Stimulated activated memory B cell treated with anti-CD40 and anti-IgM and Interleukin-4, amounts not matched to agents 10 μg/mL and 1 μg/mL and 100 μg/mL, for 72 hours (primary cell): Measurements from ENCODE around the gene KLRG1.

Experiments
- ATAC-seq: fragments of 150-1000 bp; cut with Tn5 transposase; 2 replicates; pipeline ENCODE4 v1.10.0; 2021
- H3K27ac Mint-ChIP-seq: one replicate; pipeline ENCODE4 v1.8.0; 2022; ENCODE audit warnings: mild to moderate bottlenecking, mixed read lengths
- H3K27me3 Mint-ChIP-seq: one replicate; pipeline ENCODE4 v1.8.0; 2022; ENCODE audit warnings: mixed read lengths
- H3K36me3 Mint-ChIP-seq: one replicate; pipeline ENCODE4 v1.8.0; 2022; ENCODE audit warnings: mixed read lengths
- H3K4me1 Mint-ChIP-seq: one replicate; pipeline ENCODE4 v1.8.0; 2022; ENCODE audit warnings: mixed read lengths
- H3K4me3 Mint-ChIP-seq: one replicate; pipeline ENCODE4 v1.8.0; 2022; ENCODE audit warnings: mild to moderate bottlenecking, moderate library complexity, mixed read lengths
- H3K9me3 Mint-ChIP-seq: one replicate; pipeline ENCODE4 v1.8.0; 2022; ENCODE audit warnings: mixed read lengths

Gene KLRG1

DNA sequence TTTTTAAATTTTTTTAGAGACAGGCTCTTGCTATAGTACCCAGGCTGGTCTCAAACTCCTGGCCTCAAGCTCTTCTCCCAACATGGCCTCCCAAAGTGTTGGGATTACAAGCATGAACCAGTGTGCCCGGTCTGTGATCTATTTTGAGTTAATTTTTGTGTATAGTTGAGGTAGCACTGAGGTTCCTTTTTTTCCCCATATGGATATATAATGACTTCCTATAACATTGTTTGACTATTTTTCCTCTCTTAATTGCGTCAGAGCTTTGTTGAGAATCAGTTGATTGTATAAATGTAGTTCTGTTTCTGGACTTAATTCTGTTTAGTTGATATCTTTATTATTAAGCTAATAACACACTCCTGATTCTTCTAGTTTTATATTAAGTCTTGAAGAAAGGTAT lies 31.3 kb upstream of the KLRG1 start:
- Mint-ChIP-seq H3K9me3 (peaks cover 6% of the 10 kb centered on the region), H3K4me3 (no peak overlapping the region), H3K4me1 (no peaks in the 10 kb centered on the region), H3K27ac (no peak overlapping the region), H3K27me3 (no peaks in the 10 kb centered on the region), H3K36me3 (peaks cover 38% of the 10 kb centered on the region)
- ATAC-seq, result no peak

DNA sequence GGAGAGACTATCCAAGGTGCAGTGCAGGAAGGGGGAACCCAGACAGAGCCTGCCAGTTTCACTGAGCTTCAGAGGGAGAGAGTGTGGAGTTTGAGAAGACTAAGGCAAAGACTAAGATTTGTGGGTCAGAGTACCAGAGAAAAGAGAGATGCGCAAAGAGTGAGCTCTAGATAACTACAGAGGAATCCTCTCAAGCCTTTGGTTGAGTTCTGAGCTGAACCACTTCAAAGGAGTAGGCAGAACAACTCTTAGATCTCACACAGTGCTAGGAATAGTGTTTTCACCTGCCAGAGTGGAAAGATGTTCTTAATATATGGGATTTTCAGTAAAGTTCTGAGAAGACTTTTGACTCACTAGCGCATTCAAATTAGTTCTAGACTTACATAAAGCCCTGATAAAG lies 29.2 kb upstream of the KLRG1 start:
- no peak for ATAC-seq
- peaks cover 43% of the 10 kb centered on the region for H3K36me3 Mint-ChIP-seq
- H3K27ac Mint-ChIP-seq, result no peak overlapping the region
- H3K27me3 Mint-ChIP-seq, result no peaks in the 10 kb centered on the region
- H3K4me1 Mint-ChIP-seq, result no peaks in the 10 kb centered on the region
- H3K9me3 Mint-ChIP-seq, result peaks cover 12% of the 10 kb centered on the region
- no peak overlapping the region for H3K4me3 Mint-ChIP-seq

DNA sequence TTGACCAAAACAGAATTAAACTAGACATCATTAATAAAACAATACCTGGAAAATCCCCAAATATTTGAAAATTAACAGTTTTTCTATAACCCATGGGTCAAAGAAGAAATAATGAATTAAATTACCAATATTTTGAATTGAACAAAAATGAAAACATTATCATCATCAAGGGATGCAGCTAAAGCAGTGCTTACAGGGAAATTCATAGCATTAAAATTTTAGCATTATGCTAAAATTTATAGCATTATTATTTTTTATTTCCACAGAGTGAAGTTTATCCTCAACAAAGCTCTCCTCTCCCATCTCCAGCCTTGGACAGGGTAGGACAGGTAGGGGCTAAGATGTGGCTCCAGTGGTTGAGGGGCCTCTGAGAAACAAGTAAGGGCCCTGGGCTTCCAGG lies 20.6 kb upstream of the KLRG1 start:
- no peak for ATAC-seq
- H3K4me3 Mint-ChIP-seq, result no peak overlapping the region
- H3K36me3 Mint-ChIP-seq, result peaks cover 25% of the 10 kb centered on the region
- peaks cover 20% of the 10 kb centered on the region for H3K9me3 Mint-ChIP-seq
- H3K27ac Mint-ChIP-seq, result no peak overlapping the region
- no peaks in the 10 kb centered on the region for H3K4me1 Mint-ChIP-seq
- no peaks in the 10 kb centered on the region for H3K27me3 Mint-ChIP-seq

DNA sequence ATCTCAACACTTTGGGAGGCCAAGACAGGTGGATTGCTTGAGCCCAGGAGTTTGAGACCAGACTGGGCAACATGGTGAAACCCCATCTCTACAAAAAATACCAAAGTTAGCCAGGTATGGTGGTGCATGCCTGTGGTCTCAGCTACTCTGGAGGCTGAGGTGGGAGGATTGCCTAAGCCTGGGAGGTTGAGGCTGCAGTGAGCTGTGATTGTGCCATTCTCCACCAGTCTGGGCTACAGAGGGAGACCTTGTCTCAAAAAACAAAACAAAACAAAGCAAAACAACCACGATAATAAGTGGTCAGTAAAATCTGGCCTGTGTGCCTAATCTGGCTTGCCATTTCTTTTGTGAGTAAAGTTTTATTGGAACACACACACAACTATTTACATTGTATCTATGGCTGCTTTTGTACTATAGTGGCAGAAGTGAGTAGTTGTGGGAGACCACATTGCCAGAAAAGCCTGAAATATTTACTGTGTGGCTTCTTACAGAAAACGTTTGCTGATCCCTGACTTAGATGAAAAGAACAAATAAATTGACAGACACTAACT lies 19.4 kb upstream of the KLRG1 start:
- H3K4me3 Mint-ChIP-seq, result no peak overlapping the region
- H3K27ac Mint-ChIP-seq, result no peak overlapping the region
- ATAC-seq, result no peak

DNA sequence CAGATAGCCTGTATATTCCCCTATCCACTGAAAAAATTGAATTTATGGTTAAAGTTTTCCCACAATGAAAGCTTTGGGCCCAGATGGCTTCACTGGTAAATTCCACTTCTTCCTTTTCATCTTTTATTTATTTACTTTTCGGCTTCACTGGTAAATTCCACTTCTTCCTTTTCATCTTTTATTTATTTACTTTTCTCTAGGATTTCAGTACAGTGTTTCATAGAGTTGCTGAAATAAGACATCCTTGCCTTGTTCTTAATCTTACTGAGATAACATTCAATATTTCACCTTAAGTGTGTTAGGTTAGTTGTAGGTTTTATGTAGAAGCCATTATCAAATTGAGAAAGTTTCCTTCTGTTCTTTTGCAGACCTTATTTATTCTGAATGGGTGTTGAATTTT lies 18.9 kb upstream of the KLRG1 start:
- Mint-ChIP-seq H3K4me3 (no peak overlapping the region), H3K9me3 (peaks cover 15% of the 10 kb centered on the region), H3K27me3 (no peaks in the 10 kb centered on the region), H3K36me3 (peaks cover 24% of the 10 kb centered on the region), H3K4me1 (no peaks in the 10 kb centered on the region), H3K27ac (no peak overlapping the region)
- ATAC-seq, result no peak

More for the DNA sequence above, 19.4 kb upstream of the KLRG1 start:
- peaks cover 22% of the 10 kb centered on the region for H3K36me3 Mint-ChIP-seq
- H3K9me3 Mint-ChIP-seq, result peaks cover 15% of the 10 kb centered on the region
- no peaks in the 10 kb centered on the region for H3K4me1 Mint-ChIP-seq
- no peaks in the 10 kb centered on the region for H3K27me3 Mint-ChIP-seq

DNA sequence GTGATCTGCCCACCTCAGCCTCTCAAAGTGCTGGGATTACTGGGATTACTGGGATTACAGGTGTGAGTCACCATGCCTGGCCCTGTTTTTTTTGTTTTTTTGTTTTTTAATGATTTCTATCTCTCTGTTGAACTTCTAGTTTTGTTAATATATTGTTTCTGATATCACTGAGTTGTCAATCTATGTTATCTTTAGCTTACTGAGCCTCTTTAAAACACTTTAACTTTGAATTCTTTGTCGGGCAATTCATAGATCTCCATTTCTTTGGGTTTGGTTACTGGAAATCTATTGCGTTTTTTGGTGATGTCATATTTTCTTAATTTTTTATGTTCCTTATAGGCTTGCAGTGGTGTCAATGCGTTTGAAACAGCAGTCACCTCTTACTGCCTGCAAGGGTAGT lies 9.2 kb upstream of the KLRG1 start:
- ATAC-seq, result no peak
- Mint-ChIP-seq H3K36me3 (peaks cover 40% of the 10 kb centered on the region), H3K4me1 (no peaks in the 10 kb centered on the region), H3K27ac (no peak overlapping the region), H3K4me3 (no peak overlapping the region), H3K9me3 (peaks cover 17% of the 10 kb centered on the region), H3K27me3 (no peaks in the 10 kb centered on the region)

DNA sequence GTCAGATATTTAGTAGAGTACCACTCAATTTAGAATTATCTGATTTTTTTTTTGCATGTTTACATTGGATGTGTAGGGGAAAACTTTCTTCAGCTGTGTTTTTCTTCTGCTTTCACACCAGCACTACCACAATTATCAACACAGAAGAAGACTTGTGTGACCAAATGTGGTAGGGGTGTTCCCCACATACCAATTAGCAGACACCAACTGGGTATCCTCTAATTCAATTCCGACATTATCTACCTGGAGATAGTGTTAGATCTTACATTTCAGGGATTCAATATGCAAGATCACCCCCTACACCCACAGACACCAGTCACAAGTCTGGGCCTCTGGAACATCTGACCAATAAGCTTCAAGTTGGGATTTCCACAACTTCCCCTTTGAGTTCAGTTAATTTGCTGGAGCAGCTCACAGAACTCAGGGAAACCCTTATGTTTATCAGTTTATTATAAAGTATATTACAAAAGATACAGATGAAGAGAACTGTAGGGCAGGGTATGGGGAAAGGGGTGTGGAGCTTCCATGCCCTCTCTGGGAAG lies 4.1 kb upstream of the KLRG1 start:
- Mint-ChIP-seq H3K27ac (no peak overlapping the region), H3K27me3 (no peaks in the 10 kb centered on the region), H3K9me3 (peaks cover 3% of the 10 kb centered on the region), H3K4me1 (peaks cover 21% of the 10 kb centered on the region), H3K36me3 (peaks cover 7% of the 10 kb centered on the region), H3K4me3 (no peak overlapping the region)
- no peak for ATAC-seq

DNA sequence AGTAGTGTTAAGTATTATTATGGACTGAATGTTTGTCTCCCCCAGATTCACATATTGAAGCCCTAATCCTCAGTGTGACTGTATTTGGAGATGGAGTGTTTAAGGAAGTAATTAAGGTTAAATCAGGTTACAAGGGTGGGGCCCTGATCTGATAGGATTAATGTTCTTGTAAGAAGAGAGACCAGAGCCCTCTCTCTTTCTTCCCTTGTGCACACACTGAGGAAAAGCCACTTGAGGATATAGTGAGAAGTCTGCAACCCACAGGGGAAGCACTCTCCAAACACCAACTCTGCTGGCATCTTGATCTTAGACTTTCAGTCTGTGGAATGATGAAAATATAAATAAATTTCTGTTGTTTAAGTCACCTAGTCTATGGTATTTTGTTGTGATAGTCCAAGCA lies 2.2 kb upstream of the KLRG1 start:
- no peak for ATAC-seq
- H3K27me3 Mint-ChIP-seq, result no peaks in the 10 kb centered on the region
- no peaks in the 10 kb centered on the region for H3K36me3 Mint-ChIP-seq
- no peak overlapping the region for H3K4me3 Mint-ChIP-seq
- H3K4me1 Mint-ChIP-seq, result peaks cover 21% of the 10 kb centered on the region
- no peaks in the 10 kb centered on the region for H3K9me3 Mint-ChIP-seq
- no peak overlapping the region for H3K27ac Mint-ChIP-seq

DNA sequence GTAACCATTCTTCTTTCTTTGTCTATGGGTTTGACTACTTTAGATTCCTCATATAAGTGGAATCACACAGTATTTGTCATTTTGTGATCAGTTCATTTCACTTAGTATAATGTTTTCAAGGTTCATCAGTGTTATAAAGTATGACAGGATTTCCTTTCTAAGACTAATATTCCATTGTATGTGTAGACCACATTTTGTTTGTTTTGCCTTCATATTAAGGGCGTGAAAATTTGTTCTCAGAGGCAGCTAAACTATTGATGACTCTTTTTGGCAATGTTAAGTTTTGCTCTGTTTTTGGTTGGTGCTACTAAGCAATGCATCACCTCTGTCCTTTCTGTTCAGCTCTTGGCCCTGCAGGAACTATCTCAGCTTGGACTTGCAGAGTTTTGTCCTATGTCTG lies 1.7 kb upstream of the KLRG1 start:
- H3K36me3 Mint-ChIP-seq, result no peaks in the 10 kb centered on the region
- no peaks in the 10 kb centered on the region for H3K9me3 Mint-ChIP-seq
- no peak for ATAC-seq
- no peak overlapping the region for H3K27ac Mint-ChIP-seq
- no peak overlapping the region for H3K4me3 Mint-ChIP-seq
- peaks cover 21% of the 10 kb centered on the region for H3K4me1 Mint-ChIP-seq
- no peaks in the 10 kb centered on the region for H3K27me3 Mint-ChIP-seq

DNA sequence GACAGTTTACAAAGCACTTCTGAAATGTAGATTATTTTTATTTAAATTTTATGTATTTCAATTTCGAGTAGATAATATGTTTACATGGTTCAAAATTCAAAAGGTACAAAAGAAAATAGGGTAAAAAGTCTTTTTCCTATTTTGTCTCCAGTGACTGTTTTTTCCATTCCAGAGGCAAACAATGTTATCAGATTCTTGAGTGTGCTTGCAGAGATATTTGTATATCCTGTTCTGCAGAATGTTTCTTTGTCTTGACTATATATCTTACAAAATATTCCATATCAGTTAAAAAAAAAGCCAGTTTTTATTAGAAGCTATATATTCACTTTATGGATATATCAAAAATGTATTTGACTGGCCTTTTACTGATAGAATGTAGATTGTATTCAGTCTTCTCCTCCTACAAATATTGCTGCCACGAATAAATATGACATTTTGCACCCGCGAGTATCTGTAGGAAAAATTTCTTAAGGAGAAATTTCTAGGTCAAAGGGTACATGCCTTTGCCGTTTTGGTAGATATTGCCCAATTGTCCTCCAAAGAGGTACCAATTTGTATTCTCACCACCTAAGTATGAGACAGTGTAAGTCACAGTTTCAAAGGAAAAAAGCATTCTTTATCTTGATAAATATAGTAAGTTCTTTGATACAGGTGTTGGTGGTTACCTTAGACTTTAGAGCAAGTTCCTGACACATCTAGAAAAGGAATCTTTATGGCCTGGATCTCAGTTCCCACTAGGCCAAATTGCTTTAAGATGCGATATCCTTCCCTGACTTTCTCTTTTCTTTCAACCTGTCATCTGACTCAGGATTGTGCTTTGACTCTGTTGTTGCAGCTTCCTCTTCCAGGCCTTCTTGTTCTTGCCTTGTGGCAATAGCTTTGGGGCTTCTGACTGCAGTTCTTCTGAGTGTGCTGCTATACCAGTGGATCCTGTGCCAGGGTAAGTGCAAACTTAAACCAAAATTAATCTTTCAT lies 2.3 kb downstream of the KLRG1 start:
- Mint-ChIP-seq H3K27ac (no peak overlapping the region), H3K9me3 (no peaks in the 10 kb centered on the region)
- ATAC-seq, result no peak

DNA sequence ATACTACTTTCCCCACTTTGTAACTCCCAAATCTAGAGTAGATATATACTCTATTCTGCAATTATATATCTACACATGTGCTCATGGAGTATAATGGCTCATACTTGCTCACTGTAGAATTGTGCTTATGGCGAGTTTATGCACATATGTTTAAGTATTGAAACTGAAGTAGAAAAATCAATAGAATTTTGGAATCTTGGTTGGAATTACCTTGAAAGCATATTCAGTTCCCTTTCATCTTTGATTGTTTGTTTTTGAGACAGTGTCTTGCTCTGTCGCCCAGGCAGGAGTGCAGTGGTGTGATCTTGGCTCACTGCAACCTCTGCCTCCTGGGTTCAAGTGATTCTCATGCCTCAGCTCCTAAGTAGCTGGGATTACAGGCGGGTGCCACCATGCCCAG lies 4.5 kb downstream of the KLRG1 start:
- peaks cover 8% of the 10 kb centered on the region for H3K36me3 Mint-ChIP-seq
- H3K27me3 Mint-ChIP-seq, result no peaks in the 10 kb centered on the region
- H3K4me1 Mint-ChIP-seq, result peaks cover 20% of the 10 kb centered on the region
- no peak overlapping the region for H3K4me3 Mint-ChIP-seq
- H3K27ac Mint-ChIP-seq, result no peak overlapping the region
- no peak for ATAC-seq
- H3K9me3 Mint-ChIP-seq, result no peaks in the 10 kb centered on the region

More for the DNA sequence above, 2.3 kb downstream of the KLRG1 start:
- Mint-ChIP-seq H3K4me3 (no peak overlapping the region), H3K27me3 (no peaks in the 10 kb centered on the region), H3K4me1 (peaks cover 21% of the 10 kb centered on the region), H3K36me3 (peaks cover 8% of the 10 kb centered on the region)

DNA sequence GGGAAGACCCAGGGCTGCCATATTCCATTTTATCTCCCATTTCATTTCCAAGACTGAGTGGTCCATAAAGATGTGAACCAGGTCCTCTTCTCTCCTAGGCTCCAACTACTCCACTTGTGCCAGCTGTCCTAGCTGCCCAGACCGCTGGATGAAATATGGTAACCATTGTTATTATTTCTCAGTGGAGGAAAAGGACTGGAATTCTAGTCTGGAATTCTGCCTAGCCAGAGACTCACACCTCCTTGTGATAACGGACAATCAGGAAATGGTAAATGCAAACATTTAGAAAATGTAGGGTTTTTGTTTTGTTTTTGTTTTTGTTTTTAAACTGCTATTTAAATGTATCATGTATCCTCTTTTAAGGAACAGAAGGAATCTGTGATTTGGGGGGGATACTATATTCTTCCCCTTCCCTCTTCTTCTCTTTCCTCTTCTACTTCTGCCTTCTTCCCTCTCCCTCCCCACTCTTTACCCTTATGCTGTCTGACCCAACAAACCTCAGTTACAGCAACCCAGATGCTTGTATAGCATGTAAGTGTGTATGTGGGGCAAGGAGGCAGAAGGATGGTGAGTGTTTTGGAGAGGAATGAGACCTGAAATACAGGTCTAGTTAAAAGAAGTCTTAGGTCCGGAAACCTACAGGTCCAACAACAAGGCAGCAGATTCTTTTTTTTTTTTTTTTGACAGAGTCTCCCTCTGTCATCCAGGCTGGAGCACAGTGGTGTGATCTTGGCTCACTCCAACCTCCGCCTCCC lies 5.9 kb downstream of the KLRG1 start:
- no peak overlapping the region for H3K4me3 Mint-ChIP-seq
- peaks cover 13% of the 10 kb centered on the region for H3K4me1 Mint-ChIP-seq
- no peaks in the 10 kb centered on the region for H3K9me3 Mint-ChIP-seq
- no peaks in the 10 kb centered on the region for H3K27me3 Mint-ChIP-seq
- ATAC-seq, result no peak
- H3K36me3 Mint-ChIP-seq, result peaks cover 8% of the 10 kb centered on the region
- H3K27ac Mint-ChIP-seq, result no peak overlapping the region

DNA sequence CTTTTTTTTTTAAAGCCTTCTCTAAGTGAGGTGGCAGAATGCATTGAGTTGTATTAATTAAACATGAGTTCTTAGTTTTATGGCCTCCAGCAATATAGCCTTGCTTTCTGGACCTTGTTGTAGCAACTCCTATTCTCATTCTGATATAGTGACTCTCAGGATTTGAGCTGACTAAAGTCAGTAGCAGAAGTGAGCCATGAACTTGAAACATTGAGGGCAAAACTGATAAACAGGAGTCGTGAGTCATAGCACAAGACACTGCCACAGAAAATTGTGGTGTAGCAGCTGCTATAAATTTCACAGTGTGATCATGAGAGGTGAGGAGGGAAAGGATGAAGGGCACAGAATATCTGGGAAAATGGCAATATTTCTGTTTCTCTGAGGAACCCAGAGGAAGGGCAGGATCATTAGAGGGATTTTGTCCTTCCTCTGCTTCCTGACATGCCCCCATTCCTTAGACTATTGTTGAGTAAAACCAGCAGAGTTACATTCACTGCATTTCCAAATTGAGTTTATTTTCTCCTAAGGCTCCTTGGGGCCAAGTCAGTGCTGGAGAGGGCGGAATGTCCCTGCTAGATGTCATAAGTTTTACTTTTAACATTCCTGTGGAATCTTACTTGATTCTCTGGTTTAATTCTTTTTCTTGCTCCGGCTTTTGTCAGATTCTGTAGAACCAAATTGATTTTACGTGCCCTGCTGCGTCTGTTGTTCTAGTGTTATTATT lies 7.5 kb downstream of the KLRG1 start:
- no peak overlapping the region for H3K27ac Mint-ChIP-seq
- ATAC-seq, result peak; percentile 97
- H3K4me3 Mint-ChIP-seq, result no peak overlapping the region
- peaks cover 8% of the 10 kb centered on the region for H3K36me3 Mint-ChIP-seq
- H3K4me1 Mint-ChIP-seq, result peaks cover 13% of the 10 kb centered on the region
- H3K27me3 Mint-ChIP-seq, result no peaks in the 10 kb centered on the region
- no peaks in the 10 kb centered on the region for H3K9me3 Mint-ChIP-seq

DNA sequence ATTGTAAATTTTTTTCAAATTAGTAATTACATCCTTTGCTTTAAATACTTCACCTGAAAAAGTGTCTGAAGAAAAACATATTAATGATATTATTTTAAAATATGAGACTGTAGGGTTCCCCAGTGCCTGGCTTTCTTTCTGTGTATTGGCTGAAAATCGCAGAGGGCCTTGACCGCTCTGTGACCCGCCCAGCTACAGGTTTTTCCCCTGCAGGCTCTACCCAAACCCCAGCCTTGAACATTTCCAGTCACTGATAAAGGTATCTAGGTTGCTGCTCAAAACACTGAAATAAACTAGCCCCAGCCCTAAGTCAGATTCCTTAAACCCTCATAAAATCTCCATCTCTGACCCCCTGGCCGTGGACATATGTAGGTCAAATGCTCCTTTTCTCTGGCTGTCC lies 11.9 kb downstream of the KLRG1 start:
- Mint-ChIP-seq H3K36me3 (no peaks in the 10 kb centered on the region), H3K27me3 (no peaks in the 10 kb centered on the region), H3K4me3 (no peak overlapping the region), H3K27ac (no peak overlapping the region), H3K9me3 (no peaks in the 10 kb centered on the region), H3K4me1 (peaks cover 13% of the 10 kb centered on the region)
- ATAC-seq, result no peak

DNA sequence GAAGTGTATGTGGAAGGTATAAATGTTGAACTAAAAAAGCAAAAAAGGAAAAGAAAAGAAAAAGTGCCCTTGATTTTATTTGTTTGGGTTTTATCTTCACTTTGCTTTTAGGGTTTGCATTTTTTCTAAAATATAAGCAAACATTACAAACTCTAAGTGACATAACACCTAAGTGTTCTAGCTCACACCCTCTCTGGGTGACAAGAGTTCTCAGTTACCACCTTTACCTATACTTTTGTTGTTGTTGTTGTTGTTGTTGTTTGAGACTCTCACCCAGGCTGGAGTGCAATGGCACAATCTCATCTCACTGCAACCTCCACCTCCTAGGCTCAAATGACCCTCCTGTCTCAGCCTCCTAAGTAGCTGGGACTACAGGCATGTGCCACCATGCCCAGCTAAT lies 13.0 kb downstream of the KLRG1 start:
- H3K9me3 Mint-ChIP-seq, result no peaks in the 10 kb centered on the region
- no peaks in the 10 kb centered on the region for H3K36me3 Mint-ChIP-seq
- H3K27me3 Mint-ChIP-seq, result no peaks in the 10 kb centered on the region
- peaks cover 8% of the 10 kb centered on the region for H3K4me1 Mint-ChIP-seq
- H3K4me3 Mint-ChIP-seq, result no peak overlapping the region
- no peak overlapping the region for H3K27ac Mint-ChIP-seq
- no peak for ATAC-seq
